Measurements from ENCODE around the gene LAMA5. TPM values are rescaled to one million over a fixed set of nuclear protein-coding genes. Genes with fewer than 3 reads are reported as not detected.
A peak's percentile ranks its signal among the peaks of the same experiment; 100 is the strongest.

LAMA5 gene
- total RNA-seq, 1 experiment from 2014 or later: 1,050 TPM

DNA sequence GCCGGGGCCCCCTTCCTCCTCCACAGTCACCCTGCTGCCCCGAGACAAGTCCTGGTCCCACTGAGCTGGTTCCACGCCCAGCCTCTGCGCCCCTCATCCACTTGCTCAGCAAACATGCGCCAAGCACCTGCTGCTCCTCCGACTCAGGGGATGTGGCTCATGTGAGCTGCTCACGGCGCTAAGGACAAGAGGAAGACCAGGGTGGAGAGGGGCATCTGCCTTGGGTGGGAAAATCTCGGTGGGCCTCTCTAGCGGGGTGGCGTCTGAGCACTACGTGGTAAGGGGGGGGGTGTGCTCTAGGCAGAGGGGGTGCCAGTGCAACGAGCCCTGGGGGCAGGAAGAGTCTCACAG, 4.5 kb downstream of the LAMA5 start:
- H3K36me3 ChIP-seq (ENCODE audit: control insufficient read depth, insufficient read depth, low read length): peaks cover 26% of the 10 kb centered on the region
- H3K27me3 Mint-ChIP-seq (ENCODE audit: insufficient read depth, unreplicated experiment): no peaks in the 10 kb centered on the region
- CTCF ChIA-PET: interaction anchor here (0.8 to 10.9 kb wide), 4 partner anchors 12 to 24 kb away, joined by 4 to 188 read pairs (median 8); partner anchors contain the start of gene RPS21
- peaks cover 78% of the 10 kb centered on the region for H3K4me1 ChIP-seq
- peak overlapping the region; percentile 70 for H3K4me3 Mint-ChIP-seq (ENCODE audit: unreplicated experiment)
- no peak overlapping the region for H3K4me3 ChIP-seq (ENCODE audit: low read depth, low read length)
- TF ChIP-seq, protein P1, sequence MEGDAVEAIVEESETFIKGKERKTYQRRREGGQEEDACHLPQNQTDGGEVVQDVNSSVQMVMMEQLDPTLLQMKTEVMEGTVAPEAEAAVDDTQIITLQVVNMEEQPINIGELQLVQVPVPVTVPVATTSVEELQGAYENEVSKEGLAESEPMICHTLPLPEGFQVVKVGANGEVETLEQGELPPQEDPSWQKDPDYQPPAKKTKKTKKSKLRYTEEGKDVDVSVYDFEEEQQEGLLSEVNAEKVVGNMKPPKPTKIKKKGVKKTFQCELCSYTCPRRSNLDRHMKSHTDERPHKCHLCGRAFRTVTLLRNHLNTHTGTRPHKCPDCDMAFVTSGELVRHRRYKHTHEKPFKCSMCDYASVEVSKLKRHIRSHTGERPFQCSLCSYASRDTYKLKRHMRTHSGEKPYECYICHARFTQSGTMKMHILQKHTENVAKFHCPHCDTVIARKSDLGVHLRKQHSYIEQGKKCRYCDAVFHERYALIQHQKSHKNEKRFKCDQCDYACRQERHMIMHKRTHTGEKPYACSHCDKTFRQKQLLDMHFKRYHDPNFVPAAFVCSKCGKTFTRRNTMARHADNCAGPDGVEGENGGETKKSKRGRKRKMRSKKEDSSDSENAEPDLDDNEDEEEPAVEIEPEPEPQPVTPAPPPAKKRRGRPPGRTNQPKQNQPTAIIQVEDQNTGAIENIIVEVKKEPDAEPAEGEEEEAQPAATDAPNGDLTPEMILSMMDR (IDR thresholded peaks at IDR 0.05; ENCODE audit: insufficient read depth in 1 of 2, low read depth in 1 of 2, low read length in 1 of 2, severe bottlenecking in 1 of 2, unreplicated experiment in 1 of 2): no peak
- intact Hi-C loops (cut with micrococcal nuclease; ENCODE audit: unreplicated experiment): loop anchor here (1.0 kb wide), 4 partner anchors 12 to 60 kb away; partner anchors contain the start of gene ADRM1
- peak overlapping the region; percentile 94 for H3K27ac Mint-ChIP-seq (ENCODE audit: unreplicated experiment)
- POLR2A ChIA-PET: interaction anchor here (0.6 to 2.5 kb wide), 4 partner anchors 12 to 24 kb away, joined by 3 to 16 read pairs (median 10); partner anchors contain the start of gene RPS21
- no peaks in the 10 kb centered on the region for H3K9me3 ChIP-seq
- BruUV-seq (replicated peaks): no TSS peak
- H3K9me3 Mint-ChIP-seq (ENCODE audit: unreplicated experiment): no peaks in the 10 kb centered on the region
- H3K27me3 ChIP-seq (replicated peaks; ENCODE audit: control insufficient read depth, insufficient read depth, low read length): no peaks in the 10 kb centered on the region
- no peak for DNase-seq
- H3K36me3 Mint-ChIP-seq (ENCODE audit: insufficient read depth, unreplicated experiment): peaks cover 91% of the 10 kb centered on the region
- H3K4me1 Mint-ChIP-seq (ENCODE audit: low read depth, unreplicated experiment): peaks cover 45% of the 10 kb centered on the region

DNA sequence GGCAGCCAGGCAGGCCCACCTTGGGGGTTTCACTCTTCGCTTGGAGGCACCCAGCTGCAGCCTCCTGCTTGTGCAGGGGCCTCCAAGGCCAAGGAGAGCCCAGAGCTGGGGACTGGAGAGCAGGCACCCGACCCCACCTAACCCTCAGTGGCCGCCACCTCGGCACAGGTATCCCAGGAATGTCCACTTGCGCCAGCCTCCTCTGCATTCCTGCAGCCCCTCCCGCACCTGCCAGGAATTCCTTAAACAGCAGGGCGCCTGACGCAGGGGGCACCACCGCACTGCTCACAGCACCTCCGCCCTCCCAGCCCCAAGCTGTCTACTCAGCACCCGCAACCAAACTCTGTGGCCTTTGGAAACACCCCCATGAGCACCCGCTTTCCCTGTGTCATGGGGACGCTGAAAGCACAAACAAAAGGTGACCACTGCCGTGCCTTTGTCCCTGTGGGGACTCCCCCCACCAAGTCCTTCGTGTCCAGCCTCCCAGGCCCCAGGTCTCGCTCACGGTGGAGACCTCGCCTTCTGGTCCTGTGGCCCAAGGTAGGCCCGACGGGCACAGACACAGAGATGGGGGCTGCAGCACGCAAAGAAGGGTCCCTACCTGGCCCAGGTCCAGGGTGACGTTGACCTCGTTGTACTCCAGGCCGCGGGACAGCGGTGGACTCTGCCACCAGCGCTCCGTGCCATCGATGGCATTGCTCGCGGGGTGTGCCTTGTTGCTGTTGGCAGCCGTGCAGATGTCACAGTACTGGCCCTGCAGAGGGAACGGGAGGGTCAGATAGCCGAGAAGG, 5.1 kb downstream of the LAMA5 start:
- intact Hi-C loops (cut with micrococcal nuclease; ENCODE audit: unreplicated experiment): loop anchor here (1.0 kb wide), 4 partner anchors 12 to 60 kb away; partner anchors contain the start of gene ADRM1
- Mint-ChIP-seq H3K9me3 (ENCODE audit: unreplicated experiment) (no peaks in the 10 kb centered on the region), H3K4me3 (ENCODE audit: unreplicated experiment) (peak overlapping the region; percentile 70), H3K27ac (ENCODE audit: unreplicated experiment) (peak overlapping the region; percentile 94), H3K4me1 (ENCODE audit: low read depth, unreplicated experiment) (peaks cover 45% of the 10 kb centered on the region), H3K27me3 (ENCODE audit: insufficient read depth, unreplicated experiment) (no peaks in the 10 kb centered on the region), H3K36me3 (ENCODE audit: insufficient read depth, unreplicated experiment) (peaks cover 95% of the 10 kb centered on the region)
- peaks cover 82% of the 10 kb centered on the region for H3K4me1 ChIP-seq
- ChIA-PET POLR2A (interaction anchor here (0.6 to 2.5 kb wide), 7 partner anchors 9 to 57 kb away, joined by 3 to 16 read pairs (median 4); partner anchors contain the start of gene RPS21), CTCF (interaction anchor here (1.0 to 10.9 kb wide), 5 partner anchors 12 to 60 kb away, joined by 4 to 188 read pairs (median 7); partner anchors contain the start of gene RPS21)
- TSS peak; percentile 43 for BruUV-seq (replicated peaks)
- no peaks in the 10 kb centered on the region for H3K9me3 ChIP-seq
- H3K36me3 ChIP-seq (ENCODE audit: control insufficient read depth, insufficient read depth, low read length): peaks cover 27% of the 10 kb centered on the region
- DNase-seq: peak; percentile 99 to 100
- H3K27me3 ChIP-seq (replicated peaks; ENCODE audit: control insufficient read depth, insufficient read depth, low read length): no peaks in the 10 kb centered on the region
- TF ChIP-seq, protein P1 (IDR thresholded peaks at IDR 0.05; ENCODE audit: insufficient read depth in 1 of 2, low read depth in 1 of 2, low read length in 1 of 2, severe bottlenecking in 1 of 2, unreplicated experiment in 1 of 2): peak in 1 of 2 experiments; percentile 65
- no peak overlapping the region for H3K4me3 ChIP-seq (ENCODE audit: low read depth, low read length)

Data from Caco-2 (cell line).